Uterus (tissue), 4 donors: ENCODE data around the gene CACUL1. TPM values are rescaled to one million over a fixed set of nuclear protein-coding genes. Genes with fewer than 3 reads are reported as not detected.

Experiments used
- DNase-seq, 2 donors: peaks; one replicate each; pipeline ENCODE4 v3.0.0-alpha.2; 2019 to 2020
- H3K27ac ChIP-seq, 2 donors: fragments of 200-600 bp; sonication (generic); 1 replicate in 1 of 2; 2 replicates in 1 of 2; pipeline ENCODE4 v1.5.1; 2016 to 2018
- H3K27me3 ChIP-seq, 2 donors: fragments of 200-600 bp; sonication (generic); one replicate each; pipeline ENCODE4 v1.5.1; 2018 to 2019; ENCODE audit warnings: control low read depth in 1 of 2
- H3K36me3 ChIP-seq, 2 donors: fragments of 200-600 bp; sonication (generic); one replicate each; pipeline ENCODE4 v1.5.1; 2019; ENCODE audit warnings: control low read depth in 1 of 2
- H3K4me1 ChIP-seq, 2 donors: fragments of 200-600 bp; sonication (generic); one replicate each; pipeline ENCODE4 v1.5.1; 2018 to 2019; ENCODE audit warnings: control low read depth in 1 of 2
- H3K4me3 ChIP-seq, 2 donors: fragments of 200-600 bp; sonication (generic); 1 replicate in 1 of 2; 2 replicates in 1 of 2; pipeline ENCODE4 v1.5.1; 2018 to 2019; ENCODE audit warnings: mild to moderate bottlenecking in 1 of 2
- H3K9me3 ChIP-seq, 2 donors: fragments of 200-600 bp; sonication (generic); one replicate each; pipeline ENCODE4 v1.5.1; 2019; ENCODE audit warnings: control low read depth in 1 of 2
- CTCF ChIP-seq, 4 experiments: fragments of 200-600 bp in 2 of 4; fragments of 450-650 bp in 2 of 4; sonication (generic) in 2 of 4; IDR thresholded peaks; one replicate each; pipeline ENCODE4 v1.5.1; 2016 to 2019; ENCODE audit warnings: antibody characterized with exemption in 4 of 4, mild to moderate bottlenecking in 2 of 4, moderate library complexity in 1 of 4
- POLR2A ChIP-seq, 2 donors: fragments of 450-650 bp; IDR thresholded peaks; one replicate each; pipeline ENCODE4 v1.6.1; 2016; ENCODE audit warnings: antibody characterized with exemption in 2 of 2, mild to moderate bottlenecking in 1 of 2, moderate library complexity in 1 of 2
- intact Hi-C: fragments of 100-400 bp; cut with DNase I; formaldehyde crosslinking; loops from one replicate; pipeline ENCODE4 v1.15.1; 2023; ENCODE audit warnings: low total_unique reads
- total RNA-seq, 4 donors: library from RNA; depleted of rRNA in 3 of 4; stranded (reverse); fragments of >200 nt in 3 of 4; gene quantifications; one replicate each; pipeline versions ENCODE4 v1.1.0 to v1.2.4, GENCODE V29; 2014 to 2023
- donor health status: DM: yes; HTN: yes; CAD: no.

The CACUL1 gene
- total RNA-seq, 4 donors from 2014 or later: 24.8 to 61.0 (median 29.6) TPM

DNA sequence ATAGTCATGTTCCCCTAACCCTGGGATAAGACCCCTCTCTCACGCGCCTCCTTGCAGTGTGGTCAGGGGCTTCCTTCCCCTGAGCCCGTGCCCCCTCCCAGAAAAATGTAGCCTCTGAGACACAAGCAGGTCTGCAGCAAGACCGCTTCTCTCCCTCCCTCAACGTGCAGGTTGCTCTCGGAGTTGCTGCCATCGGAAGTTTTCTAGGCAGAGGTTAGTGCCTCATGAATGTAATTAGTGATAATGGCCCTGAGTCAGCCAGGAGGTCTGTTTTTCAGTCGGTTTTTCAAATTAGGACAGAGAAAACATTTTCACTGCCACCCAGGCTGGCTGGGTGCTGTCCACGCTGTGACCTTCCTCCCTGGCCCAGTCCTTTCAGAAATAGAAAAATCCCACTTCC lies 116.1 kb downstream of the CACUL1 start:
- TF ChIP-seq CTCF (IDR thresholded peaks at IDR 0.05) (no peak), POLR2A (IDR thresholded peaks at IDR 0.05) (no peak)
- Histone ChIP-seq H3K4me1 (no peaks in the 10 kb centered on the region), H3K4me3 (no peak overlapping the region), H3K27me3 (no peaks in the 10 kb centered on the region), H3K36me3 (no peaks in the 10 kb centered on the region), H3K9me3 (no peaks in the 10 kb centered on the region), H3K27ac (peak overlapping the region in 1 of 2 donors; percentile 19)
- intact Hi-C loops: no loop called here
- no peak for DNase-seq

- H3K4me1 ChIP-seq: no peaks in the 10 kb centered on the region
- no peak overlapping the region for H3K4me3 ChIP-seq
- TF ChIP-seq POLR2A (IDR thresholded peaks at IDR 0.05) (no peak), CTCF (IDR thresholded peaks at IDR 0.05) (no peak)
- no peak for DNase-seq
- intact Hi-C loops: no loop called here
- no peaks in the 10 kb centered on the region for H3K9me3 ChIP-seq
- H3K36me3 ChIP-seq: no peaks in the 10 kb centered on the region
- H3K27me3 ChIP-seq: no peaks in the 10 kb centered on the region
- peak overlapping the region; percentile 86 to 87 for H3K27ac ChIP-seq
Measured at GRCh38 chr10:118635674-118636402, 118.9 kb downstream of the CACUL1 start.

GRCh38 chr10:118633786-118634185 lies 121.0 kb downstream of the CACUL1 start:
- Histone ChIP-seq H3K36me3 (no peaks in the 10 kb centered on the region), H3K4me1 (peaks cover 7 to 11% of the 10 kb centered on the region in 2 donors), H3K4me3 (no peak overlapping the region), H3K27me3 (no peaks in the 10 kb centered on the region), H3K27ac (no peak overlapping the region), H3K9me3 (no peaks in the 10 kb centered on the region)
- no peak for DNase-seq
- intact Hi-C loops: no loop called here
- TF ChIP-seq CTCF (IDR thresholded peaks at IDR 0.05) (no peak), POLR2A (IDR thresholded peaks at IDR 0.05) (no peak)

- intact Hi-C loops: no loop called here
- DNase-seq: peak in 1 of 2 donors; percentile 75
- H3K27ac ChIP-seq: peak overlapping the region; percentile 87 to 91
Measured at GRCh38 chr10:118629211-118629610, 125.6 kb downstream of the CACUL1 start.

More at GRCh38 chr10:118629211-118629610, 125.6 kb downstream of the CACUL1 start:
- Histone ChIP-seq H3K4me3 (no peak overlapping the region), H3K4me1 (peaks cover 13 to 14% of the 10 kb centered on the region in 2 donors), H3K36me3 (no peaks in the 10 kb centered on the region), H3K9me3 (no peaks in the 10 kb centered on the region), H3K27me3 (no peaks in the 10 kb centered on the region)
- TF ChIP-seq POLR2A (IDR thresholded peaks at IDR 0.05): no peak
- TF ChIP-seq CTCF (IDR thresholded peaks at IDR 0.05): no peak
